GM18505 (cell line): Measurements from ENCODE around the gene FCAMR.

ENCODE experiments used
- ATAC-seq: cut with Tn5 transposase; IDR thresholded peaks from one replicate; pipeline ENCODE4 v1.9.1; 2021; ENCODE audit not compliant: unreplicated experiment
- POLR2A ChIP-seq: IDR thresholded peaks from 4 replicates; pipeline ENCODE4 v1.6.1; 2011; ENCODE audit warnings: borderline replicate concordance; ENCODE audit not compliant: insufficient read depth, insufficient read length; ENCODE audit errors: extremely low read depth

The FCAMR gene

GRCh38 chr1:206909883-206910318 lies 60.4 kb downstream of the FCAMR start:
- no peak for ATAC-seq

GRCh38 chr1:206909161-206909882 lies 60.9 kb downstream of the FCAMR start:
- ATAC-seq: no peak
- no peak for TF ChIP-seq POLR2A

More at GRCh38 chr1:206909883-206910318, 60.4 kb downstream of the FCAMR start:
- TF ChIP-seq POLR2A: no peak

- TF ChIP-seq POLR2A: no peak
- ATAC-seq: no peak
Observed at GRCh38 chr1:206908038-206908437, 62.2 kb downstream of the FCAMR start.
